ENCODE results near the gene C6orf62.
"Not testable (repeated sequence)": the region's sequence is repeated elsewhere in the genome, so short reads cannot be mapped to it uniquely, and the experiment has no call there.

The C6orf62 gene

DNA sequence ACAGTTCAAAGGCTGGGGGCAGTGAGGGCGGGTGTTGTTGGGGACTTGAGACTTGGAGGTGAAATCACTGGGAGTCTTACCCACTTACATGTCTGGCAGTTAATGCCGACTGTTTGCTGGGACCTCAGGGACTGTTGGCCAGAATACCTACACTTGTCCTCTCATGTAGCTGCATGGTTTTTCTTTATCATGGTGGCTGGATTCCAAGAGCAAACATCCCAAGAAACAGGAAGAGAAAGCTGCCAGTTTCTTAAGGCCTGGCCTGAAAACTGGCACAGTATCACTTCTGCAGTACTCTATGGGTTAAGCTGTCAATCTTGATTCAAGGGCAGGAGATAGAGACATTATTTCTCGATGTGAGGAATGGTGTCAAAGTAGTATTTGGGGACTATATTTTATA is 19.8 kb upstream of the C6orf62 start:
- TF ChIP-seq CTCF (conservative IDR thresholded peaks at IDR 0.05) (no peak), ZFX (IDR thresholded peaks at IDR 0.05) (no peak)
- peak overlapping the region; percentile 44 for H3K27ac ChIP-seq

- H3K27ac ChIP-seq, result peak overlapping the region; percentile 54
Observed at GRCh38 chr6:24734710-24735109, 15.8 kb upstream of the C6orf62 start.

DNA sequence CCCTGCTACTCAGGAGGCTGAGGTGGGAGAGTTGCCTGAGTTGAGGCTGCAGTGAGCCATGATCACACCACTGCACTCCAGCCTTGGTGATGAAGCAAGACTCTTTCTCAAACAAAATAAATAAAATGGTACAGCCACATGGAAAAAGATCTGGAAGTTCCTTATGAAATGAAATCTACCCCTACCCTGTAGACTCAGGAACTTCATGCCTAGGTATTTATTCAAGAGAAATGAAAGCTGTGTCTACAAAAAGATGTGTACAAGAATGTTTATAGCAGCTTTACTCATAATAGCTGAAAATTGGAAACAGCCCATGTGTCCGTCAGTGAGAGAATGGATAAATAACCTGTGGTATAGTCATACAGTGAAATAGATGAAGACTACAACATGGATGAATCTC is 15.2 kb upstream of the C6orf62 start:
- peak overlapping the region; percentile 54 for H3K27ac ChIP-seq
- no peak for TF ChIP-seq ZFX (IDR thresholded peaks at IDR 0.05)
- no peak for TF ChIP-seq CTCF (conservative IDR thresholded peaks at IDR 0.05)

GRCh38 chr6:24731456-24732134 is 12.6 kb upstream of the C6orf62 start:
- H3K27ac ChIP-seq, result not testable (repeated sequence)

- H3K27ac ChIP-seq, result not testable (repeated sequence)
Observed at GRCh38 chr6:24730653-24731052, 11.7 kb upstream of the C6orf62 start.

GRCh38 chr6:24723270-24723669 is 4.3 kb upstream of the C6orf62 start:
- TF ChIP-seq ZFX (IDR thresholded peaks at IDR 0.05) (no peak), CTCF (conservative IDR thresholded peaks at IDR 0.05) (no peak)
- no peak overlapping the region for H3K27ac ChIP-seq

GRCh38 chr6:24721461-24722215 is 2.7 kb upstream of the C6orf62 start:
- peak overlapping the region; percentile 94 for H3K27ac ChIP-seq
- TF ChIP-seq ZFX (IDR thresholded peaks at IDR 0.05), result no peak
- no peak for TF ChIP-seq CTCF (conservative IDR thresholded peaks at IDR 0.05)

DNA sequence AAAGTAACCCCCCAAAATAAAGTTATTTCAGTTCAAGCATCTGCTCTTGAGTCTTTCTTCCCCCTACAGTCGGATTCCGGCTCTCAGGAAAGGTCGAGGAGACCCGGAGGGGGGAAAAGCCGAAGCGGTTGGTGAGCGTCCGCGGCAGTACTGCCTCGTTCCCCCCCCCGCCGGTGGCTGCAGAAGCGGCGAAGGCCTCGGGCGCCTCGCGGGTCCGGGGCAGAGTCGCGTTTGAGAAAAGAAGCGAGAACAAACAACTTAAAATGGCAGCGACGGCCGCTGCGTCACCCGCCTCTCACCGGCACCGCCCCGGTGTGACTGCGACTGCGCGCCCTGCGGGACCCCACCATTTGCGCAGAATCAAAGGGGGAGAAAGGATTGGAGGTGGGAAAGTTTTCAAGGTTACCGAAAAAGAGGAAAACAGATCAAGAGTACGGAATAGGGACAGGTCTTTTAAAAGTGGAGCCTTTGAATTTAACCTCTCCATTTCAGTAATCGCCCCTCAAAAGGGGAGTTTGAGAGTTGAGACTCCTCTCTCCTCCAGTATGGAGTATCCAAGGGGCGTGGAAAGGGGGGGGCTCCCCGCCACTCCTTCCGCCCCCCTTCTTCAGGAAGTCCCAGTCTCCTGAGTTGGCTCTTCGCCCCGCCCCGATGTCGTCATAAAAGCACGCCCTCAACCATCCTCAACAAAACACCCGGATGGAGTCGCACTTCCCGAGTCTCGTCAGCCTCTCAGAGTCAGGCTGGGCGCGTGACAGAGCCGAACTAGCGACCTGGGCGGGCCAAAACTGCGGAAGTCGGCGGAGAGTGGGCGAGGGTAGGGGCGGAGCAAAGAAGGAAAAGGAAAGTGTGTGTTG is 1.9 kb upstream of the C6orf62 start:
- H3K27ac ChIP-seq, result peak overlapping the region; percentile 94

More for the DNA sequence above, 1.9 kb upstream of the C6orf62 start:
- no peak for TF ChIP-seq CTCF (conservative IDR thresholded peaks at IDR 0.05)

All from C4-2B (cell line).